ENCODE results near the gene FBXO5. TPM values are rescaled to one million over a fixed set of nuclear protein-coding genes. Genes with fewer than 3 reads are reported as not detected.

The FBXO5 gene
- polyA plus RNA-seq, 1 of the 3 experiments (the other 2 are of a cell fraction) = 12.5 TPM

DNA sequence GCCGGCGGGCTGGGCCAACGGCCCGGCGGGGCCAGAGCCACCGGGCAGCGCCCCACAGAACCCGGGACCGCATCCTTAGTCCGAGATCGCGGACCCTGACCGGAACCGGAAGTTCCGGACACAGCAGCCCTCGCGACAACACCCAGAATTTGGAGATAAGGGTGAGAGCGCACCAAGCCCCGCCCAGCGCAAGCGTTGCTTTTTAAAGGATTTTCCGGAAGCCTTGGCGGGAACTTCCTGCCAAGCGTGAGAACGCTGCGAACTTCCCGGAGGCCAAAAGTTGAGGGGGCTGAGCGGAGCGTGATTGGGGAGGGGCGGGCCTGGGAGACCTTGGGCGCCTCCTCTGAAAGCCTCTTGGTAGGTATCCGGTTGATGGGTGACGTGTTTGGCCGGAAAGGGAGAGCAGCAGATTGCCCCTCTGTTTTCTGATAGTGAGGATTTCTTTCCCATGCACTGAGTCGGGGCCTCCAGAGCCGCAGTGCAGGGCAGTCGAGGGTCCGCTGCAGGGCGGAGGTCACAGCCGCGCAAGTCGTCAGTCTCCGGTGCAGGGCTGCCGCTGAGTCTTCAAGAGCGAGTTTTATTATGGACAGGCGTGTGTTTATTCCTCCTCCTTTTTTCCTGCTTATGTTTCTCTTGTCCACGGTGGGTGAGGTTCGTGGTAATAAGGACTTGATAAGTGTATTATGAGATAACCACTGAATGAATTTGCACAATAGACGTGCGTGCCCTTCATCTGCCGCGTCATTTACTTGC, 19.9 kb upstream of the FBXO5 start, which contains the start of gene MTRF1L:
Gene MTRF1L, minus strand, starts transcription at position 97 of the 753 bp plus-strand sequence. Its CDS starts 24 bp downstream, at position 73.
- Histone ChIP-seq H2AFZ (ENCODE audit: low read depth) (peak within 1 kb of the TSS; percentile 74), H3K4me1 (ENCODE audit: control insufficient read depth in 1 of 2, insufficient read depth in 2 of 2, low read depth in 1 of 2, low read length in 1 of 2) (peaks cover 0 to 13% of the 10 kb centered on the region in 2 experiments; a peak in 2 of 4 replicates), H3K4me2 (peak within 1 kb of the TSS; percentile 80), H3K27ac (ENCODE audit: low read depth in 2 of 2, low read length in 1 of 2) (peak within 1 kb of the TSS; percentile 95 to 96), H4K20me1 (ENCODE audit: insufficient read depth) (peaks cover 28% of the 10 kb centered on the region), H3K9ac (peak within 1 kb of the TSS; percentile 89), H3K9me3 (no peaks in the 10 kb centered on the region), H3K9me2 (no peaks in the 10 kb centered on the region), H3K27me3 (ENCODE audit: insufficient read depth) (no peaks in the 10 kb centered on the region), H3F3A (replicated peaks; ENCODE audit: insufficient read depth) (peaks cover 30% of the 10 kb centered on the region), H3K79me2 (ENCODE audit: insufficient read depth) (peaks cover 68% of the 10 kb centered on the region), H3K4me3 (ENCODE audit: low read depth in 2 of 2, low read length in 1 of 2) (peak within 1 kb of the TSS; percentile 83 to 97), H3K36me3 (replicated peaks in 1 of 2; ENCODE audit: control insufficient read depth in 1 of 2, insufficient read depth in 2 of 2, low read length in 1 of 2) (peaks cover 11 to 21% of the 10 kb centered on the region in 2 experiments)
- ChIA-PET CTCF (no interaction called here), POLR2A (no interaction called here)
- TF ChIP-seq RCOR1 (IDR thresholded peaks at IDR 0.05; ENCODE audit: low read length) = peak; percentile 52; the same call in 1 of the 2 replicates
- TF ChIP-seq EP300 (IDR thresholded peaks at IDR 0.05; ENCODE audit: borderline replicate concordance in 1 of 2, low read depth in 1 of 2, low read length in 1 of 2) = 0 out of 4 replicates have a peak, but pooled peaks of 1 of the 2 experiments have one; percentile 27
- peak; percentile 74 for TF ChIP-seq RXRA (IDR thresholded peaks at IDR 0.05; ENCODE audit: borderline replicate concordance, low read depth)
- TF ChIP-seq GATA2 (CRISPR knock-in tag; IDR thresholded peaks at IDR 0.05) = peak; percentile 70
- TF ChIP-seq NRF1 (IDR thresholded peaks at IDR 0.05; ENCODE audit: low read depth, low read length) = peak; percentile 54
- peak; percentile 99 for TF ChIP-seq CHD2 (IDR thresholded peaks at IDR 0.05; ENCODE audit: low read length, partially characterized antibody)
- TF ChIP-seq ZBTB33 (IDR thresholded peaks at IDR 0.05; ENCODE audit: borderline replicate concordance, low read depth) = peak; percentile 96
- no peak for TF ChIP-seq NFIC (IDR thresholded peaks at IDR 0.05; ENCODE audit: borderline replicate concordance)
- TF ChIP-seq ELF1 (IDR thresholded peaks at IDR 0.05) = peak; percentile 78
- TF ChIP-seq POLR2AphosphoS5 (IDR thresholded peaks at IDR 0.05; ENCODE audit: low read depth, low read length) = peak; percentile 10; the same call in 1 of the 2 replicates
- TF ChIP-seq GABPA (IDR thresholded peaks at IDR 0.05; ENCODE audit: low read depth) = peak; percentile 84
- TF ChIP-seq MXI1 (IDR thresholded peaks at IDR 0.05; ENCODE audit: low read depth, low read length) = peak; percentile 87
- TF ChIP-seq USF1 (IDR thresholded peaks at IDR 0.05; ENCODE audit: borderline replicate concordance, low read depth) = no peak
- TF ChIP-seq JUND (IDR thresholded peaks at IDR 0.05) = no peak
- peak; percentile 90 for DNase-seq
- under 1% methylated on average over 43 of the region's 52 CpGs for WGBS (ENCODE audit: low lambda C conversion rate)
